ENCODE results near the gene FOXK1.

- TF ChIP-seq POLR2A (IDR thresholded peaks at IDR 0.05; ENCODE audit: low read depth, low read length) = no peak
- TF ChIP-seq POLR2AphosphoS5 (IDR thresholded peaks at IDR 0.05; ENCODE audit: low read depth, low read length) = no peak
Measured at GRCh38 chr7:4789194-4790077, 107.3 kb downstream of the FOXK1 start.
